KBM-7 (cell line): ENCODE data around the gene ENTPD2.

ENCODE experiments used
- DNase-seq: peaks from one replicate; pipeline ENCODE4 v3.0.0-alpha.2; 2015
- in situ Hi-C: fragments of 300-500 bp; cut with MboI; formaldehyde crosslinking; loops from 2 replicates; pipeline ENCODE4 v1.14.3; 2020; ENCODE audit warnings: low sequenced_read_pairs, low pct_unique_long_range_greater_than_20kb, mixed read lengths

The ENTPD2 gene

GRCh38 chr9:137080260-137081122, 26.6 kb upstream of the ENTPD2 start:
- in situ Hi-C loops: no loop called here
- no peak for DNase-seq

- in situ Hi-C loops: no loop called here
- no peak for DNase-seq
These were observed 25.5 kb upstream of the ENTPD2 start for GRCh38 chr9:137079401-137079787.

GRCh38 chr9:137078701-137079400, 25.0 kb upstream of the ENTPD2 start:
- no peak for DNase-seq
- in situ Hi-C loops: no loop called here

GRCh38 chr9:137077758-137078693, 24.2 kb upstream of the ENTPD2 start:
- in situ Hi-C loops: no loop called here
- no peak for DNase-seq

- no peak for DNase-seq
These were observed 23.3 kb upstream of the ENTPD2 start, which contains the start of gene UAP1L1 for GRCh38 chr9:137077010-137077747. TSS of gene UAP1L1 (plus strand) at chr9:137077517. CDS start at chr9:137077533, 16 bp downstream.

GRCh38 chr9:137076636-137077009, 22.8 kb upstream of the ENTPD2 start:
- no peak for DNase-seq
- in situ Hi-C loops: no loop called here

More at GRCh38 chr9:137077010-137077747, 23.3 kb upstream of the ENTPD2 start, which contains the start of gene UAP1L1:
- in situ Hi-C loops: no loop called here

- in situ Hi-C loops: no loop called here
- no peak for DNase-seq
These were observed 21.5 kb upstream of the ENTPD2 start for GRCh38 chr9:137075275-137075775.

- DNase-seq: no peak
- in situ Hi-C loops: no loop called here
These were observed 20.9 kb upstream of the ENTPD2 start for GRCh38 chr9:137074657-137075274.

GRCh38 chr9:137073992-137074399, 20.1 kb upstream of the ENTPD2 start:
- DNase-seq: no peak
- in situ Hi-C loops: no loop called here

- no peak for DNase-seq
- in situ Hi-C loops: no loop called here
These were observed 17.4 kb upstream of the ENTPD2 start for GRCh38 chr9:137071282-137071681.

- in situ Hi-C loops: no loop called here
- no peak for DNase-seq
These were observed 17.0 kb upstream of the ENTPD2 start for GRCh38 chr9:137070906-137071275.

GRCh38 chr9:137070201-137070905, 16.5 kb upstream of the ENTPD2 start, which contains the start of gene SAPCD2:
TSS of gene SAPCD2 (minus strand) at chr9:137070557. CDS start at chr9:137070460, 97 bp downstream.
- DNase-seq: peak; percentile 98
- in situ Hi-C loops: no loop called here

- no peak for DNase-seq
- in situ Hi-C loops: no loop called here
These were observed 15.7 kb upstream of the ENTPD2 start for GRCh38 chr9:137069508-137070091.

GRCh38 chr9:137068539-137069507, 15.0 kb upstream of the ENTPD2 start:
- DNase-seq: no peak
- in situ Hi-C loops: no loop called here

- peak; percentile 91 for DNase-seq
- in situ Hi-C loops: no loop called here
These were observed 14.1 kb upstream of the ENTPD2 start for GRCh38 chr9:137067860-137068538.
